CD4-positive, alpha-beta T cell (primary cell): ENCODE results near the gene SLC29A2. TPM values are rescaled to one million over a fixed set of nuclear protein-coding genes. Genes with fewer than 3 reads are reported as not detected.

Experiments used
- ATAC-seq: fragments of 200-7000 bp; cut with Tn5 transposase; one replicate; pipeline ENCODE4 v1.10.0; 2022; ENCODE audit warnings: mild to moderate bottlenecking; ENCODE audit not compliant: poor library complexity
- CTCF ChIA-PET: fragments of 350-600 bp; sonication (Branson Sonifier 250); formaldehyde crosslinking; loops from one replicate; lab custom pipeline; 2021; ENCODE audit warnings: antibody characterized with exemption, inconsistent platforms; lab: Charles Lee
- POLR2A ChIA-PET: fragments of 350-600 bp; sonication (Branson Sonifier 250); formaldehyde crosslinking; loops from one replicate; lab custom pipeline; 2021; ENCODE audit warnings: antibody characterized with exemption, inconsistent platforms; lab: Charles Lee
- DNase-seq, 14 experiments: peaks; one replicate each; pipeline ENCODE4 v3.0.0-alpha.2; 2013 to 2020; ENCODE audit warnings: mixed read lengths in 2 of 14
- H3K27ac ChIP-seq, 2 donors: one replicate each; pipeline versions ENCODE4 v1.5.1 to v1.7.0; 2013; ENCODE audit warnings: low read length in 2 of 2, low read depth in 1 of 2, mild to moderate bottlenecking in 1 of 2
- H3K27me3 ChIP-seq, 2 experiments: 1 replicate in 1 of 2; 2 replicates in 1 of 2; pipeline versions ENCODE4 v1.6.1 to v1.7.0; 2013; ENCODE audit warnings: low read length in 2 of 2, control low read depth in 1 of 2, mild to moderate bottlenecking in 1 of 2, moderate library complexity in 1 of 2; ENCODE audit not compliant: insufficient read depth in 2 of 2, control insufficient read depth in 1 of 2
- H3K36me3 ChIP-seq: one replicate; pipeline ENCODE4 v1.6.1; 2013; ENCODE audit warnings: low read length, control low read depth; ENCODE audit not compliant: insufficient read depth
- H3K4me1 ChIP-seq: one replicate; pipeline ENCODE4 v1.6.1; 2013; ENCODE audit warnings: low read length, control low read depth; ENCODE audit not compliant: insufficient read depth
- H3K4me3 ChIP-seq: one replicate; pipeline ENCODE4 v1.5.1; 2013; ENCODE audit warnings: mild to moderate bottlenecking, low read length, moderate library complexity
- H3K9me3 ChIP-seq, 2 experiments: 1 replicate in 1 of 2; 2 replicates in 1 of 2; pipeline versions ENCODE4 v1.6.1 to v1.7.0; 2013; ENCODE audit warnings: low read length in 2 of 2, mild to moderate bottlenecking in 2 of 2, control low read depth in 1 of 2, moderate library complexity in 1 of 2; ENCODE audit not compliant: control insufficient read depth in 1 of 2, insufficient read depth in 1 of 2
- H3K27ac Mint-ChIP-seq: one replicate; pipeline ENCODE4 v1.8.0; 2020; ENCODE audit warnings: mixed read lengths
- H3K27me3 Mint-ChIP-seq: one replicate; pipeline ENCODE4 v1.8.0; 2021; ENCODE audit warnings: mixed read lengths
- H3K36me3 Mint-ChIP-seq: one replicate; pipeline ENCODE4 v1.8.0; 2021; ENCODE audit warnings: low read depth, mixed read lengths
- H3K4me1 Mint-ChIP-seq: one replicate; pipeline ENCODE4 v1.8.0; 2021; ENCODE audit warnings: low read depth, mixed read lengths
- H3K4me3 Mint-ChIP-seq: one replicate; pipeline ENCODE4 v1.8.0; 2020; ENCODE audit warnings: mild to moderate bottlenecking, mixed read lengths
- H3K9me3 Mint-ChIP-seq: one replicate; pipeline ENCODE4 v1.8.0; 2020; ENCODE audit warnings: mixed read lengths
- CTCF ChIP-seq: fragments of 200-600 bp; IDR thresholded peaks from one replicate; pipeline ENCODE4 v1.8.0; 2022; ENCODE audit warnings: antibody characterized with exemption, mild to moderate bottlenecking
- intact Hi-C, 2 experiments: fragments of 100-400 bp; cut with DNase I in 1 of 2; cut with micrococcal nuclease in 1 of 2; formaldehyde crosslinking; loops; one replicate each; pipeline versions ENCODE4 v1.15.1 to v1.9.0; 2023 to 2025; cut with DNase I, micrococcal nuclease
- total RNA-seq, 174 experiments: library from RNA in 2 of 174; stranded (reverse) in 2 of 174; gene quantifications; one replicate each; pipeline ENCODE4 v1.2.3 and lab custom pipeline; 2021 to 2026

SLC29A2 gene
- total RNA-seq, 2 experiments from 2014 or later, result 9.7 TPM

DNA sequence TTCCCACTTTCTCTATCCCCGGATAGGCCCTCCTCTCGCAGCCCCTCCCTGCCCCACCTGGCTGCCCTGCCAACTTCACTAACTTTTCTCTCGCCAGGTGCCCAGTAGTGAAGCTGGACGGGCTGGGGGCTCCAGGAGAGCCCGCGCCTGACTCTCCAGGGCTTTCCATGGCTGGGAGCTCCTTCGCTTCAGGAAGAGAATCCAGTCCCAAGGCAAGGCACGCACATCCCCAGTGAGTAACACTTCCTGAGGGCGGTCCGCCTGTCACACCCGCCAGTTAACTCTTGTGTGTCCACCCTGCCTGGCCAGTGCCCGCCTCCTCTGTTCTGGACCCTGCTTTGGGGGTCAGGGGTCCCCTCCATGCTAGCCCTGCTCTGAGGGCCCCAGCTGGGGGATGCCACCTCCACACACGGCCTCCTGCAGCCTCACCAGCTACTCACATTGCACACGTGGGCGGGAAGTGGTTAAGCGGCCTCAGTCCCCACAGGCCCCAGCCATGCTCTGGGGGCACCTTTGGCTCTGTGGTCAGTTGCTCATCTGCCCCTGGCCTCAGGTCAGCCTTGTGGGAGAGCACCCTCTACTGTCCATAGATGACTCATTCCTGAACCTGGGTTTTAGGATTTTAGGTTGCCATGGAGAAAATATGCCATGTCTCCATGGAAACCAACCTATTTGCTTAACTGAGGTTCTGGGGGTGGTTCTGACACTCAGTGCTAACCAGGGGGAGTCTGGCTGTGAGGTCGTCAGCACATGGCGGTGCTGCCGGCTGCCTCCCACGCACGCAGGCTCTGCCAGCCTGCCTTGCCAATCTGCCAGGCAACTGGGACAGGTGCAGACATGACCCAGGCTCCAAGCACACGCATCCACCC, 35.1 kb downstream of the SLC29A2 start, which contains the start of gene RIN1:
RIN1 (minus strand) TSS at position 201 of the 869 bp plus-strand sequence; CDS start at position 169, 32 bp downstream.
- ATAC-seq, result peak; percentile 68
- TF ChIP-seq CTCF, result no peak
- Histone ChIP-seq H3K36me3 (peaks cover 42% of the 10 kb centered on the region), H3K27me3 (no peaks in the 10 kb centered on the region), H3K9me3 (no peaks in the 10 kb centered on the region), H3K4me3 (peak within 1 kb of the TSS; percentile 63), H3K4me1 (peaks cover 28% of the 10 kb centered on the region), H3K27ac (no peak within 1 kb of the TSS)
- DNase-seq, result peak in 6 of 14 experiments; percentile 28 to 73 (median 48)
- peak within 1 kb of the TSS; percentile 49 for H3K27ac Mint-ChIP-seq
- no peaks in the 10 kb centered on the region for H3K27me3 Mint-ChIP-seq
- POLR2A ChIA-PET, result interaction anchor here (0.9 to 3.0 kb wide), 4 partner anchors 8 to 291 kb away, joined by 3 to 16 read pairs (median 6); partner anchors contain the start of genes BRMS1 and YIF1A
- H3K36me3 Mint-ChIP-seq, result peaks cover 35% of the 10 kb centered on the region
- peak within 1 kb of the TSS; percentile 89 for H3K4me3 Mint-ChIP-seq
- H3K4me1 Mint-ChIP-seq, result peaks cover 19% of the 10 kb centered on the region
- CTCF ChIA-PET, result interaction anchor here (0.7 to 1.7 kb wide), 2 partner anchors 24 to 25 kb away, joined by 3 to 6 read pairs; no protein-coding TSS in a partner anchor
- no peaks in the 10 kb centered on the region for H3K9me3 Mint-ChIP-seq
- intact Hi-C loops, result no loop called here

DNA sequence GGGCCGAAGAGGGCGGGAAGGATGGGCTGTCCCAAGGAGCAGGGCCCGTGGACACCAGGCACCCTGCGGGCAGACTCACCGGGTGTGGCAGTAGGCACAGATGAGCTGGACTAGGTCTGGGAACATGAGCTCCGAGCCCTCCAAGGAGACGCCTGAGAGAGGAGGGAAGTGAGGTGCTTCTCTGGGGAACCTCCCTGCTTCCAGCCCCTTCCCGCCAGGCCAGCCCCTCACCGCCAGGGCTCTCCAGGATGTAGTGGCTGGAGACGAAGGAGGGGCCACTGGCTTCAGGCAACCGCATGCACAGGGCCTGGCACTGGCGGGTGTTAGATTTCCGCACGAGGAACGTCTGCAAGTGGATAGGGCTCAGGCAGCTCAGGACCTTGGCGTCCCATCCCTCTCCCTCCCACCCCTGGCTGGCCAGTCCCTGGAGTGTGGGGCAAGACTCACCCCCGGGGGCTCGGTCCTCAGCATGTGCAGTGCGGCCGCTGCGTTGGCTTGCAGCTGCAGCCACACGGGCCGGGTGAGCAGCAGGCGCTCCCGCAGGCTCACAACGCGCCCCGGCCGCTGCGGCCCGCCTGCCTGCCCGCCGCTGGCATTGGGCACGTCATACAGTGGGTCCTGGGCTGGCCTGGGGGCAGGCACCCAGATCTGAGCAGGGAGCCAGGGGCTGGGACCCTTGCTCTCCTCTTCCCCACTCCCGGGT, 35.9 kb downstream of the SLC29A2 start:
- peaks cover 28% of the 10 kb centered on the region for H3K36me3 Mint-ChIP-seq
- Histone ChIP-seq H3K27ac (no peak overlapping the region), H3K27me3 (no peaks in the 10 kb centered on the region), H3K4me1 (peaks cover 28% of the 10 kb centered on the region), H3K4me3 (peak overlapping the region; percentile 63), H3K36me3 (peaks cover 34% of the 10 kb centered on the region), H3K9me3 (no peaks in the 10 kb centered on the region)
- peak overlapping the region; percentile 89 for H3K4me3 Mint-ChIP-seq
- H3K27ac Mint-ChIP-seq, result peak overlapping the region; percentile 49
- intact Hi-C loops, result no loop called here
- ATAC-seq (no peak), DNase-seq (peak in 1 of 14 experiments; percentile 29)
- no peak for TF ChIP-seq CTCF
- no peaks in the 10 kb centered on the region for H3K27me3 Mint-ChIP-seq
- H3K9me3 Mint-ChIP-seq, result no peaks in the 10 kb centered on the region
- ChIA-PET POLR2A (interaction anchor here (0.9 to 3.0 kb wide), 5 partner anchors 9 to 290 kb away, joined by 3 to 16 read pairs (median 3); partner anchors contain the start of genes B4GAT1, BRMS1 and YIF1A), CTCF (interaction anchor here (0.7 to 1.7 kb wide), 2 partner anchors 23 to 24 kb away, joined by 3 to 6 read pairs; no protein-coding TSS in a partner anchor)
- peaks cover 19% of the 10 kb centered on the region for H3K4me1 Mint-ChIP-seq
